ENCODE results near the gene PCDHGB4.

DNA sequence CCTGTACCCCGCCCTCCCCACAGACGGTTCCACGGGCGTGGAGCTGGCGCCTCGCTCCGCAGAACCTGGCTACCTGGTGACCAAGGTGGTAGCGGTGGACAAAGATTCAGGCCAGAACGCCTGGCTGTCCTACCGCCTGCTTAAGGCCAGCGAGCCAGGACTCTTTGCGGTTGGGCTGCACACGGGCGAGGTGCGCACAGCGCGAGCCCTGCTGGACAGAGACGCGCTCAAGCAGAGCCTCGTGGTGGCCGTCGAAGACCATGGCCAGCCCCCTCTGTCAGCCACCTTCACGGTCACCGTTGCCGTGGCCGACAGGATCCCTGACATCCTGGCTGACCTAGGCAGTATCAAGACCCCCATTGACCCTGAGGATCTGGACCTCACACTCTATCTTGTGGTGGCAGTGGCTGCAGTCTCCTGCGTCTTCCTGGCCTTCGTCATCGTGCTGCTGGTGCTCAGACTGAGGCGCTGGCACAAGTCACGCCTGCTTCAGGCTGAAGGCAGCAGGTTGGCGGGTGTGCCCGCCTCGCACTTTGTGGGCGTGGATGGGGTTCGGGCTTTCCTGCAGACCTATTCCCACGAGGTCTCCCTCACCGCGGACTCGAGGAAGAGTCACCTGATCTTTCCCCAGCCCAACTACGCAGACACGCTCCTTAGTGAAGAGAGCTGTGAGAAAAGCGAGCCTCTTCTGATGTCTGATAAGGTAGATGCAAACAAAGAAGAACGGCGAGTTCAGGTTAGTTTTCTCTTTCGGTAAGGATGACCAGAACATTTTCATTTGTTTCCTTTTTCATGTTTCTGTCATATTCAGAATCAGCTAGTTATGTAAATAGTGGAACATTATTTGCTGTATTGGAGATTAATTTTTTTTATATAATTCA lies 21.2 kb upstream of the PCDHGB4 start:
- TF ChIP-seq, protein P1, sequence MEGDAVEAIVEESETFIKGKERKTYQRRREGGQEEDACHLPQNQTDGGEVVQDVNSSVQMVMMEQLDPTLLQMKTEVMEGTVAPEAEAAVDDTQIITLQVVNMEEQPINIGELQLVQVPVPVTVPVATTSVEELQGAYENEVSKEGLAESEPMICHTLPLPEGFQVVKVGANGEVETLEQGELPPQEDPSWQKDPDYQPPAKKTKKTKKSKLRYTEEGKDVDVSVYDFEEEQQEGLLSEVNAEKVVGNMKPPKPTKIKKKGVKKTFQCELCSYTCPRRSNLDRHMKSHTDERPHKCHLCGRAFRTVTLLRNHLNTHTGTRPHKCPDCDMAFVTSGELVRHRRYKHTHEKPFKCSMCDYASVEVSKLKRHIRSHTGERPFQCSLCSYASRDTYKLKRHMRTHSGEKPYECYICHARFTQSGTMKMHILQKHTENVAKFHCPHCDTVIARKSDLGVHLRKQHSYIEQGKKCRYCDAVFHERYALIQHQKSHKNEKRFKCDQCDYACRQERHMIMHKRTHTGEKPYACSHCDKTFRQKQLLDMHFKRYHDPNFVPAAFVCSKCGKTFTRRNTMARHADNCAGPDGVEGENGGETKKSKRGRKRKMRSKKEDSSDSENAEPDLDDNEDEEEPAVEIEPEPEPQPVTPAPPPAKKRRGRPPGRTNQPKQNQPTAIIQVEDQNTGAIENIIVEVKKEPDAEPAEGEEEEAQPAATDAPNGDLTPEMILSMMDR (conservative IDR thresholded peaks at IDR 0.05; ENCODE audit: low read length): no peak
- no peak for TF ChIP-seq EZH2phosphoT487 (IDR thresholded peaks at IDR 0.05; ENCODE audit: borderline replicate concordance, low read depth, low read length)
